HG02763 (cell line): ENCODE measurements around the gene KCNMA1.

ENCODE experiments used
- ATAC-seq: cut with Tn5 transposase; IDR thresholded peaks from one replicate; pipeline ENCODE4 v1.9.1; 2021; ENCODE audit warnings: mild to moderate bottlenecking, moderate library complexity; ENCODE audit not compliant: unreplicated experiment

The KCNMA1 gene

GRCh38 chr10:77563638-77564270, 73.9 kb downstream of the KCNMA1 start:
- ATAC-seq, result no peak

GRCh38 chr10:77562742-77563141, 74.9 kb downstream of the KCNMA1 start:
- no peak for ATAC-seq

- ATAC-seq, result no peak
These were observed 75.6 kb downstream of the KCNMA1 start for GRCh38 chr10:77561991-77562390.

- no peak for ATAC-seq
These were observed 77.1 kb downstream of the KCNMA1 start for GRCh38 chr10:77560471-77560870.

GRCh38 chr10:77560052-77560451, 77.6 kb downstream of the KCNMA1 start:
- ATAC-seq, result no peak

GRCh38 chr10:77556990-77557601, 80.5 kb downstream of the KCNMA1 start:
- no peak for ATAC-seq

GRCh38 chr10:77555591-77556212, 81.9 kb downstream of the KCNMA1 start:
- no peak for ATAC-seq

GRCh38 chr10:77554996-77555397, 82.6 kb downstream of the KCNMA1 start:
- ATAC-seq, result no peak

GRCh38 chr10:77553966-77554365, 83.6 kb downstream of the KCNMA1 start:
- ATAC-seq, result no peak

- no peak for ATAC-seq
These were observed 84.3 kb downstream of the KCNMA1 start for GRCh38 chr10:77553311-77553710.

- ATAC-seq, result no peak
These were observed 85.4 kb downstream of the KCNMA1 start for GRCh38 chr10:77552252-77552651.

- ATAC-seq, result no peak
These were observed 87.2 kb downstream of the KCNMA1 start for GRCh38 chr10:77550378-77550777.

- ATAC-seq, result no peak
These were observed 88.9 kb downstream of the KCNMA1 start for GRCh38 chr10:77548671-77549070.

GRCh38 chr10:77548157-77548556, 89.5 kb downstream of the KCNMA1 start:
- no peak for ATAC-seq

GRCh38 chr10:77547307-77548050, 90.1 kb downstream of the KCNMA1 start:
- no peak for ATAC-seq

- ATAC-seq, result no peak
These were observed 91.6 kb downstream of the KCNMA1 start for GRCh38 chr10:77546042-77546441.

- ATAC-seq, result no peak
These were observed 92.0 kb downstream of the KCNMA1 start for GRCh38 chr10:77545585-77545984.

GRCh38 chr10:77544617-77545016, 93.0 kb downstream of the KCNMA1 start:
- no peak for ATAC-seq

- no peak for ATAC-seq
These were observed 94.8 kb downstream of the KCNMA1 start for GRCh38 chr10:77542710-77543259.

GRCh38 chr10:77541944-77542343, 95.7 kb downstream of the KCNMA1 start:
- no peak for ATAC-seq

- ATAC-seq, result no peak
These were observed 96.4 kb downstream of the KCNMA1 start for GRCh38 chr10:77541247-77541646.
